Stimulated activated CD4-positive, alpha-beta T cell treated with anti-CD3 and anti-CD28 coated beads, Interleukin-1b, Interleukin-23, amount 100 ng/mL, for 1 hour (primary cell): ENCODE results near the gene JADE1.

ENCODE experiments used
- DNase-seq, 2 donors: peaks; one replicate each; pipeline ENCODE4 v3.0.0-alpha.2; 2020; ENCODE audit warnings: low read depth in 2 of 2

JADE1 gene

GRCh38 chr4:128841402-128841801 is 31.9 kb downstream of the JADE1 start:
- no peak for DNase-seq

- DNase-seq: no peak
Observed at GRCh38 chr4:128844931-128845330, 35.4 kb downstream of the JADE1 start.

- DNase-seq: no peak
Observed at GRCh38 chr4:128846063-128846462, 36.6 kb downstream of the JADE1 start.

GRCh38 chr4:128847082-128847724 is 37.7 kb downstream of the JADE1 start:
- no peak for DNase-seq

GRCh38 chr4:128848461-128848860 is 39.0 kb downstream of the JADE1 start:
- no peak for DNase-seq

GRCh38 chr4:128850252-128850651 is 40.8 kb downstream of the JADE1 start:
- no peak for DNase-seq

GRCh38 chr4:128853741-128854140 is 44.2 kb downstream of the JADE1 start:
- no peak for DNase-seq

- no peak for DNase-seq
Observed at GRCh38 chr4:128854433-128854832, 44.9 kb downstream of the JADE1 start.

GRCh38 chr4:128855621-128856020 is 46.1 kb downstream of the JADE1 start:
- DNase-seq: no peak

- DNase-seq: no peak
Observed at GRCh38 chr4:128856246-128856645, 46.7 kb downstream of the JADE1 start.

- no peak for DNase-seq
Observed at GRCh38 chr4:128858879-128859671, 49.6 kb downstream of the JADE1 start.

- DNase-seq: no peak
Observed at GRCh38 chr4:128859887-128860677, 50.6 kb downstream of the JADE1 start.

- DNase-seq: no peak
Observed at GRCh38 chr4:128861856-128862518, 52.5 kb downstream of the JADE1 start.

GRCh38 chr4:128862608-128863311 is 53.3 kb downstream of the JADE1 start:
- peak in 1 of 2 donors; percentile 21 for DNase-seq

- peak; percentile 29 to 50 for DNase-seq
Observed at GRCh38 chr4:128863312-128864075, 54.0 kb downstream of the JADE1 start.

- no peak for DNase-seq
Observed at GRCh38 chr4:128865132-128865531, 55.6 kb downstream of the JADE1 start.

- no peak for DNase-seq
Observed at GRCh38 chr4:128866269-128866668, 56.8 kb downstream of the JADE1 start.

GRCh38 chr4:128866691-128867090 is 57.2 kb downstream of the JADE1 start:
- DNase-seq: no peak

GRCh38 chr4:128868758-128869157 is 59.3 kb downstream of the JADE1 start:
- DNase-seq: no peak

- no peak for DNase-seq
Observed at GRCh38 chr4:128869776-128870509, 60.4 kb downstream of the JADE1 start.
